Measurements from ENCODE around the gene CD99L2.

CD99L2 gene

GRCh38 chrX:150763303-150763797, 135.1 kb downstream of the CD99L2 start:
- no peak for DNase-seq (ENCODE audit: low spot score)

GRCh38 chrX:150762258-150763165, 136.0 kb downstream of the CD99L2 start:
- DNase-seq (ENCODE audit: low spot score): no peak

GRCh38 chrX:150761819-150762216, 136.7 kb downstream of the CD99L2 start:
- DNase-seq (ENCODE audit: low spot score): no peak

- no peak for DNase-seq (ENCODE audit: low spot score)
Observed at GRCh38 chrX:150761176-150761818, 137.2 kb downstream of the CD99L2 start.

- DNase-seq (ENCODE audit: low spot score): no peak
Observed at GRCh38 chrX:150759568-150760416, 138.7 kb downstream of the CD99L2 start.

GRCh38 chrX:150757371-150757770, 141.1 kb downstream of the CD99L2 start:
- no peak for DNase-seq (ENCODE audit: low spot score)

GRCh38 chrX:150753968-150754367, 144.5 kb downstream of the CD99L2 start:
- DNase-seq (ENCODE audit: low spot score): no peak

GRCh38 chrX:150753357-150753756, 145.1 kb downstream of the CD99L2 start:
- no peak for DNase-seq (ENCODE audit: low spot score)

GRCh38 chrX:150752124-150752523, 146.3 kb downstream of the CD99L2 start:
- no peak for DNase-seq (ENCODE audit: low spot score)

- no peak for DNase-seq (ENCODE audit: low spot score)
Observed at GRCh38 chrX:150736475-150736874, 162.0 kb downstream of the CD99L2 start.

GRCh38 chrX:150731795-150732194, 166.7 kb downstream of the CD99L2 start:
- DNase-seq (ENCODE audit: low spot score): no peak

GRCh38 chrX:150730719-150731118, 167.7 kb downstream of the CD99L2 start:
- DNase-seq (ENCODE audit: low spot score): no peak

- no peak for DNase-seq (ENCODE audit: low spot score)
Observed at GRCh38 chrX:150729956-150730355, 168.5 kb downstream of the CD99L2 start.

- no peak for DNase-seq (ENCODE audit: low spot score)
Observed at GRCh38 chrX:150719621-150720020, 178.8 kb downstream of the CD99L2 start.

All from putamen (tissue), 1 donor.